AG04449 (cell line): Measurements from ENCODE around the gene SLC22A31.

Experiments used
- CTCF ChIA-PET: fragments of 350-600 bp; formaldehyde crosslinking; extraction: SDS; loops from one replicate; lab custom pipeline; 2021; ENCODE audit warnings: antibody characterized with exemption; lab: Yijun Ruan, JAX
- POLR2A ChIA-PET: fragments of 400-600, 350-600 bp; formaldehyde crosslinking; extraction: SDS; loops from one replicate; lab custom pipeline; 2020; ENCODE audit warnings: antibody characterized with exemption, inconsistent platforms; lab: Yijun Ruan, JAX
- DNase-seq: peaks from one replicate; pipeline ENCODE4 v3.0.0-alpha.2; 2010; ENCODE audit warnings: low read depth, low spot score
- H3K4me3 ChIP-seq: 2 replicates; pipeline ENCODE4 v1.5.1; 2011; ENCODE audit warnings: low read depth, mild to moderate bottlenecking, control low read depth, low read length
- CTCF ChIP-seq: IDR thresholded peaks from one replicate; pipeline ENCODE4 v1.5.1; 2011; ENCODE audit warnings: mild to moderate bottlenecking, moderate library complexity, low read length, control low read depth, inconsistent platforms; ENCODE audit not compliant: insufficient read depth; ENCODE audit errors: missing control alignments

The SLC22A31 gene

DNA sequence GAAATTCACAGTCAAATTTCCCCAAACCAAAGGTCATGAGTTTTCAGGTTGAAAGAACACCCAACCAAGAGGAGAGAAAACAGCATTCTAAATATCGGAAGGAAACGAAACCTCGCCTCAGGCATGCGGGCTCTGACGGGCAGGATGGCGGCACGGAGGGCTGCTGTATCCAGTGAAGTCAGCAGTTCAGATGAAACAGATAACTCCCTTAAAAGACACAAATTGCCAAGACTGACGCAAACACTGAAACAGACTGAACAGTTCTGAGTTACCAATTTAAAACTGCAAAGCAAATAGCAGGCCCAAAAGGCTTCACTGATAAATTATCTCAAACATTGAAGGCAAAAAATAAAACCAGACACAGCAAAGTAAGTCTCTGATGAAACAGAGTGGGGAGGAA, 49.4 kb downstream of the SLC22A31 start:
- DNase-seq, result no peak
- ChIA-PET POLR2A (no interaction called here), CTCF (no interaction called here)

GRCh38 chr16:89150090-89150835, 50.1 kb downstream of the SLC22A31 start:
- ChIA-PET POLR2A (no interaction called here), CTCF (interaction anchor here (1.1 kb wide), 1 partner anchor 17 kb away, joined by 4 read pairs; no protein-coding TSS in a partner anchor)
- TF ChIP-seq CTCF, result no peak
- H3K4me3 ChIP-seq, result no peak overlapping the region
- no peak for DNase-seq

More for the DNA sequence above, 49.4 kb downstream of the SLC22A31 start:
- TF ChIP-seq CTCF, result no peak
- no peak overlapping the region for H3K4me3 ChIP-seq

GRCh38 chr16:89149386-89149785, 51.0 kb downstream of the SLC22A31 start:
- ChIA-PET CTCF (interaction anchor here (1.1 kb wide), 1 partner anchor 18 kb away, joined by 4 read pairs; no protein-coding TSS in a partner anchor), POLR2A (no interaction called here)
- H3K4me3 ChIP-seq, result no peak overlapping the region
- no peak for DNase-seq
- no peak for TF ChIP-seq CTCF

DNA sequence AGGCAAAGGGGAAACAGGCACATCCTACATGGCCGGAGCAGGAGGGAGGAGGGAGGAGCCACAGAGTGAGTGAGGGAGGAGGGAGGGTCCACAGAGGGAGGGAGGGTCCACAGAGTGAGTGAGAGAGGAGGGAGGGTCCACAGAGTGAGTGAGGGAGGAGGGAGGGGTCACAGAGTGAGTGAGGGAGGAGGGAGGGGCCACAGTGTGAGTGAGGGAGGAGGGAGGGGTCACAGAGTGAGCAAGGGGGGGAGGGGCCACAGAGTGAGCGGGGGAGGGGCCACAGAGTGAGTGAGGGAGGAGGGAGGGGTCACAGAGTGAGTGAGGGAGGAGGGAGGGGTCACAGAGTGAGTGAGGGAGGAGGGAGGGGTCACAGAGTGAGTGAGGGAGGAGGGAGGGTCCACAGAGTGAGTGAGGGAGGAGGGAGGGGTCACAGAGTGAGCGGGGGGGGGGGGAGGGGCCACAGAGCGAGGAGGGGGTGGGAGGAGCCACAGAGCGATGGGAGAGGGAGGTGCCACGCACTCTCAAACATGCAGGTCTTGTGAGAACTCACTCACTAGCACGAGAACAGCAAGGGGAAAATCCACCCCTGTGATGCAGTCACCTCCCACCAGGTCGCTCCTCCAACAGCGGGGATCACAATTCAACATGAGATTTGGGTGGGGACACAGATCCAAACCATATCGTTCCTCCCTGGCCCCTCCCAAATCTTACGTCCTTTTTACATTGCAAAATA, 53.1 kb downstream of the SLC22A31 start:
- no peak for DNase-seq
- no peak for TF ChIP-seq CTCF
- CTCF ChIA-PET, result interaction anchor here (0.9 to 1.4 kb wide), 3 partner anchors 14 to 289 kb away, joined by 3 to 4 read pairs (median 3); no protein-coding TSS in a partner anchor
- POLR2A ChIA-PET, result no interaction called here
- H3K4me3 ChIP-seq, result no peak overlapping the region

DNA sequence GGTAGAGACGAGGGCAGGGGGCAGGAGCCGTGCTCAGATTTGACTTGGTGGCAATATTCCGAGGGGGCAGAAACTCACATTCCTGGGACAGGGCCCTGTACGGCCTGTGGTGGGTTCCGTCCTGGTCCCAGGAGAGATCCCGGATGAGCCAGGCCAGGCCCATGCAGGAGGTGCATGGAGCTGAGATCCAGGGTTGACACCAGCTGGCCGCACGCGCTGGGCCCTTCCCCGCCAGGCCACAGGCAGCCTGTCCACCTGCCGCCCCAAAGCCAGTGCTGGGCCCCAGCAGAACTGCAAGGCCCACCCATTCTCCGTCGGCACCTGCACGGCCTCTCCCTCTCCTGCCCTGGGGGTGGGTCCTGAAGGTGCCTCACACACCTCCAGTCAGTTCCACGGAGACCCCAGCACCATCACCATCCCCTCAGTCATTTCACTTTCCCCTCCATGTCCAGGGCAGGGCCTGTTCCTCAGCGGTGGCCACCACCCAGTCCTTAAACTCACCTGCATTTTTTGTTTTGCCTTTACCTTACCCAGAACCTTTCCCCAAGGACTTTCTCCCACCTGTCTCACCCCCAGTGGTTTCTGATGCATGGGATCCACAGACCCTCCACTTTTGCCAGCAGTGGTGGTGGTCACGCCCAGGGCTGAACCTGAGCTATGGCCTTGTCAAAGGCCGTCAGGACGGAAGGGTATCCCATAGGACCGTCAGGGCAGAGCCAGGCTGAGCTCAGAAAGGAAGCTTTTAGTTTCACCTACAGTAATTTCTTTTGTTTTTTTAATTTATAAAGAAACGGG, 53.9 kb downstream of the SLC22A31 start:
- DNase-seq, result no peak
- POLR2A ChIA-PET, result no interaction called here
- no peak overlapping the region for H3K4me3 ChIP-seq
- TF ChIP-seq CTCF, result no peak
- CTCF ChIA-PET, result interaction anchor here (0.9 to 1.4 kb wide), 3 partner anchors 15 to 288 kb away, joined by 3 to 4 read pairs (median 3); no protein-coding TSS in a partner anchor
